NCI-H2107 treated with DMSO at 0.1 percent for 48 hours (cell line): Measurements from ENCODE around the gene ADAMTS6.
"Not testable (repeated sequence)": the region's sequence is repeated elsewhere in the genome, so short reads cannot be mapped to it uniquely, and the experiment has no call there.

Experiments
- DNase-seq: peaks from one replicate; lab custom pipeline; 2025; ENCODE audit not compliant: unreplicated experiment; lab: John Stamatoyannopoulos, UW

ADAMTS6 gene, protein sequence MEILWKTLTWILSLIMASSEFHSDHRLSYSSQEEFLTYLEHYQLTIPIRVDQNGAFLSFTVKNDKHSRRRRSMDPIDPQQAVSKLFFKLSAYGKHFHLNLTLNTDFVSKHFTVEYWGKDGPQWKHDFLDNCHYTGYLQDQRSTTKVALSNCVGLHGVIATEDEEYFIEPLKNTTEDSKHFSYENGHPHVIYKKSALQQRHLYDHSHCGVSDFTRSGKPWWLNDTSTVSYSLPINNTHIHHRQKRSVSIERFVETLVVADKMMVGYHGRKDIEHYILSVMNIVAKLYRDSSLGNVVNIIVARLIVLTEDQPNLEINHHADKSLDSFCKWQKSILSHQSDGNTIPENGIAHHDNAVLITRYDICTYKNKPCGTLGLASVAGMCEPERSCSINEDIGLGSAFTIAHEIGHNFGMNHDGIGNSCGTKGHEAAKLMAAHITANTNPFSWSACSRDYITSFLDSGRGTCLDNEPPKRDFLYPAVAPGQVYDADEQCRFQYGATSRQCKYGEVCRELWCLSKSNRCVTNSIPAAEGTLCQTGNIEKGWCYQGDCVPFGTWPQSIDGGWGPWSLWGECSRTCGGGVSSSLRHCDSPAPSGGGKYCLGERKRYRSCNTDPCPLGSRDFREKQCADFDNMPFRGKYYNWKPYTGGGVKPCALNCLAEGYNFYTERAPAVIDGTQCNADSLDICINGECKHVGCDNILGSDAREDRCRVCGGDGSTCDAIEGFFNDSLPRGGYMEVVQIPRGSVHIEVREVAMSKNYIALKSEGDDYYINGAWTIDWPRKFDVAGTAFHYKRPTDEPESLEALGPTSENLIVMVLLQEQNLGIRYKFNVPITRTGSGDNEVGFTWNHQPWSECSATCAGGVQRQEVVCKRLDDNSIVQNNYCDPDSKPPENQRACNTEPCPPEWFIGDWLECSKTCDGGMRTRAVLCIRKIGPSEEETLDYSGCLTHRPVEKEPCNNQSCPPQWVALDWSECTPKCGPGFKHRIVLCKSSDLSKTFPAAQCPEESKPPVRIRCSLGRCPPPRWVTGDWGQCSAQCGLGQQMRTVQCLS (N-terminal part only)

GRCh38 chr5:65481635-65482295 is at the start of gene ADAMTS6:
Gene ADAMTS6, minus strand, starts transcription at chr5:65481920. Its CDS starts 8,247 bp downstream, at chr5:65473673.
- DNase-seq: peak; percentile 22

GRCh38 chr5:65530904-65531303 is 49.2 kb upstream of the ADAMTS6 start:
- DNase-seq: no peak

DNA sequence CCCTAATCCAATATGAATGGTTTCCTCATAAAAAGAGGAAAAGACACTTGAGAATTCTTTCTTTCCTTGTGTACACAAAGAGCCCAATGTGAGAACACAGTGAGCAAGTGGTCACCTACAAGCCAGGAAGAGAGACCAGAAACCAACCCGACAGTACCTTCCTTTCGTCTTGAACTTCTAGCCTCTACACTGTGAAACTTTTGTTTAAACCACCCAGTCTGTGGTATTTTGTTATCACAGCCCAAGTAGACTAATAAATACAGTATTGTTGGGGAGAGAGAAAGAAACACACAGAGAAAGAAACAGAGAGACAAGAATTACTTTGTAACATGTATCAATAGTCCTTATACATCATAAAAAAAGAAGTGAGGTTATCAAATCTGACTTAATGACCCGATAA is 44.0 kb upstream of the ADAMTS6 start:
- no peak for DNase-seq

GRCh38 chr5:65512170-65512937 is 30.6 kb upstream of the ADAMTS6 start:
- no peak for DNase-seq

GRCh38 chr5:65508978-65509377 is 27.3 kb upstream of the ADAMTS6 start:
- DNase-seq: no peak

DNA sequence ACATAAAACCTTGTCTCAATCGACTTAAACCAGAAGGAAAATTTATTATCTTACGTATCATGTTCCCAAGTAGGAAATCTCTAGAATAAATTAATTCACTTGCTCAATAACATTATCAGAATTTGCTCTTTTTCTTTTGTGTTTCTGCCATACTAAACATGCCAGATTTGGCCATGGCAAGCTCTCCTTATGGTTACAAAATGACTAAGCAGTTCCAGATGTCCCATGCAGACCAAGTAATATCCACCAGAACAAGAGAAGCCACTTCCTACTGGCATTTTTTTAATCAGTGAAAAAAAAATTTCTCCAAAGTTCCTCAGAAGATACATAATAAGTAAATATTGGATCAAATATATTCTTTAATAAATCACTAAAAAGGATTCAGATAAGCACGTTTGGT is 25.2 kb upstream of the ADAMTS6 start:
- no peak for DNase-seq

- no peak for DNase-seq
These were observed 7.4 kb upstream of the ADAMTS6 start for GRCh38 chr5:65489119-65489518.

DNA sequence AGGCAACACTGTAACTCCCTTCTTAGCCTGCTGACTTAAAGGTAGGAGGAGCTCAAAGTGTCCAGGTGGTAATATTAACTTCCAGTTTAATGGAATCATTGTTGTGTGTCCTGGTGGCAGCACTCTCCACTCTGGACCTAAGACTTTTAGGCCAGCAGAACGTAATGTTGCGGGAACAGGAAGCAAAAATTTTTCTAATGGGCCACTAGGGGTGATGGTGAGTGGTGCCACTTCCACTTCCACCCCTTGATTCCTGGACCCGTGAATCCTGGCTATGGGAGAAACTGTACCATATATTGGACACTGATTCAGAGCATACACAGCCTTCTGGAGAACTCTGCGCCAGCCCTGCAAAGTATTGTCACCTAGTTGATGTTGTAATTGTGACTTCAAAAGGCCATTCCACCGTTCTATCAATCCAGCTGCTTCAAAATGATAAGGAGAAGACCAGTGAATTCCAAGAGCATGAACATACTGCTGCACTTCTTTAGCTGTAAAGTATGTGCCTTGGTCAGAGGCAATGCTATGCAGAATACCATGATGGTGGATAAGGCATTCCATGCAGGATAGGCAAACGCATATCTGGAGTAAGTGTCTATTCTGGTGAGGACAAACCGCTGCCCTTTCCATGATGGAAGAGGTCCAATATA is 6.4 kb upstream of the ADAMTS6 start:
- not testable (repeated sequence) for DNase-seq

GRCh38 chr5:65486803-65487202 is 5.1 kb upstream of the ADAMTS6 start:
- not testable (repeated sequence) for DNase-seq

DNA sequence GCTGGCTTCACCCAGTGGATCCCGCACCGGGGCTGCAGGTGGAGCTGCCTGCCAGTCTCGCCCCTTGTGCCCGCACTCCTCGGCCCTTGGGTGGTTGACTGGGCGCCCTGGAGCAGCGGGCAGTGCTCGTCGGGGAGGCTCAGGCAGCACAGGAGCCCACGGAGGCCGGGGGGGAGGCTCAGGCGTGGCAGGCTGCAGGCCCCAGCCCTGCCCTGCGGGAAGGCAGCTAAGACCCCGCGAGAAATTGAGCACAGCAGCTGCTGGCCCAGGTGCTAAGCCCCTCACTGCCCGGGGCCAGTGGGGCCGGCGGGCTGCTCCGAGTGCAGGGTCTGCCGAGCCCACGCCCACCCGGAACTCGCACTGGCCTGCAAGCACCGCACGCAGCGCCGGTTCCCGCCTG is 3.7 kb upstream of the ADAMTS6 start:
- no peak for DNase-seq

- peak; percentile 39 for DNase-seq
These were observed 2.0 kb upstream of the ADAMTS6 start for GRCh38 chr5:65483546-65484346.

DNA sequence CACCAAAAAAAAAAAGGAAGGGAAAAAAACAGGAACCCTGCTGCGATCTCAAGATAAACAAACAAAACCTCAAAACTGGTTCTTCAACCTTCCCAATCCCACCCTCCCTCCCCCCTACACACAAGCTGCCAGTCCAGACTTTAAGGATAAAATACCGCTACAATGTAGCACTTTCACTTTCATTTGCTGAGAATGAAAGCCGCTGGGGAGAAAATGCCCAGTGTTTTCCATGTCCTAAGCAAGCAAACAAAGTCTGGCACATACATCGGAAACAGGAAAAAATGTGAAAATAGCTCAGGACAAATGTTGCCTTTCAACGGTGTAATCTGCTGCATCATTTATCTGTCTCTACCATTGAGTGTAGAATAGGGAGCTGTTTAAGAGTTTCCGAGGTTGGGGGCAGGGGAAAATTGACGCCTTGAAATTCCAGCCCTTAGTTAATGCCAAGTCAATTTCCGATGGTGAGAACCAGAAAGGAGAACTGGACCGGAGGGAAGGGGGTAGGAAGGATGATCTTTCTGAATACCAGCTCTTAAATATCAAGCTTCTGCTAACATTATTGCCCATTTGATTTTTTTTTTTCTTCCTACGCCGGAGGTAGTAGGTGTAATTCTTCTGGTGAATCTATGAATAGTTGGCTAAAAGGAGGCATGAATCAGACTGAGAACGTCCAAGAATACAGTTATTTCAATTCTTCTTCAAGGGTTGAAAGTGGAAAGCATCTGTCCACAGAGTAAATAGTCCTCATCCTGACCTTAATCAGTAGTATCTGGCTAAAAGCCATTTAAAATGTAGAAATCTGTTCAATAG is 1.2 kb upstream of the ADAMTS6 start:
- peak; percentile 13 for DNase-seq

GRCh38 chr5:65482296-65482735 is 596 bp upstream of the ADAMTS6 start:
- no peak for DNase-seq

GRCh38 chr5:65481171-65481581 is 544 bp downstream of the ADAMTS6 start:
- no peak for DNase-seq

- peak; percentile 4 for DNase-seq
These were observed 1.3 kb downstream of the ADAMTS6 start for GRCh38 chr5:65480306-65480865.

- no peak for DNase-seq
These were observed 2.2 kb downstream of the ADAMTS6 start for GRCh38 chr5:65479527-65479926.

- DNase-seq: no peak
These were observed 3.4 kb downstream of the ADAMTS6 start for GRCh38 chr5:65478336-65478735.

DNA sequence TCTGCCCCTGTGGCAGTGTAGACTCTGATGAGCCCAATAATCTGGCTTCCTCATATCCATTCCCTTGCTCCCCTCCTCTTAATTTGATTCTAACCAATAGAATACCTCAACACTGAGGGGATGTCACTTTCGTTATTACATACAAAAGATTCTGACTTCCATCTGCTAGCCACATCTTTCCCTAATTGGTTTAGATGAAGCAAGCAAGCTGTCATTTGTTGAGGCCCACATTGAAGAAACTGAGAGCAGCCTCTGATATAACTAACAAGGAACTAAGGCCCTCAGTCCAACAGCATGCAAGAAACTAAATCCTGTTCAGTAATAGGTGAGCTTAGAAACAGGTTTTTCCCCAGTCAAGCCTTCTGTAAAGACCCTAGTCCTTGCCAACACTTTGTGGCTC is 5.8 kb downstream of the ADAMTS6 start:
- no peak for DNase-seq
